ENCODE data around the gene PTPN11. TPM values are rescaled to one million over a fixed set of nuclear protein-coding genes. Genes with fewer than 3 reads are reported as not detected.

Gene PTPN11
- polyA plus RNA-seq, 2 of the 4 experiments (the other 2 are of a cell fraction): 78.6 to 194 TPM

- FAIRE-seq (no peak), ATAC-seq (no peak), DNase-seq (ENCODE audit: low read depth in 1 of 2, low spot score in 1 of 2) (no peak)
- ChIA-PET CTCF (interaction anchor here (0.6 to 0.7 kb wide), 2 partner anchors 19 to 457 kb away, joined by 4 to 7 read pairs; no protein-coding TSS in a partner anchor), POLR2A (no interaction called here)
- no peaks in the 10 kb centered on the region for H3K9me3 ChIP-seq
- 95% methylated on average over 12 of the region's 12 CpGs for WGBS (ENCODE audit: missing lambda C conversion rate)
- no peak overlapping the region for H3K27ac ChIP-seq
- H3K4me1 ChIP-seq: no peaks in the 10 kb centered on the region
- no peak for TF ChIP-seq RCOR1 (IDR thresholded peaks at IDR 0.05; ENCODE audit: low read depth, low read length)
- TF ChIP-seq BCL3 (IDR thresholded peaks at IDR 0.05): no peak
- no peak for TF ChIP-seq TFCP2L1 (CRISPR knock-in tag; IDR thresholded peaks at IDR 0.05)
- no peak for TF ChIP-seq TP53 (CRISPR knock-in tag; IDR thresholded peaks at IDR 0.05)
- no peak for TF ChIP-seq HMGXB4 (CRISPR knock-in tag; IDR thresholded peaks at IDR 0.05; ENCODE audit: borderline replicate concordance)
- TF ChIP-seq NPAS2 (CRISPR knock-in tag; IDR thresholded peaks at IDR 0.05; ENCODE audit: borderline replicate concordance): no peak
- TF ChIP-seq CBX2 (IDR thresholded peaks at IDR 0.05; ENCODE audit: borderline replicate concordance, low read depth): no peak
- TF ChIP-seq RFX5 (IDR thresholded peaks at IDR 0.05): no peak
- no peak for TF ChIP-seq CTCF (IDR thresholded peaks at IDR 0.05)
- no peak for TF ChIP-seq JUNB (IDR thresholded peaks at IDR 0.05)
- no peak for TF ChIP-seq NFE2L2 (conservative IDR thresholded peaks at IDR 0.05; ENCODE audit: low read length)
- TF ChIP-seq EP300 (IDR thresholded peaks at IDR 0.05): no peak
- no peak overlapping the region for H3K4me3 ChIP-seq
- no peak overlapping the region for H3K4me2 ChIP-seq
Measured at GRCh38 chr12:112486361-112486760, 67.6 kb downstream of the PTPN11 start.

GRCh38 chr12:112488257-112488876, 69.6 kb downstream of the PTPN11 start:
- Histone ChIP-seq H3K27ac (no peak overlapping the region), H3K4me1 (no peaks in the 10 kb centered on the region), H3K4me2 (no peak overlapping the region), H3K4me3 (no peak overlapping the region), H3K9me3 (no peaks in the 10 kb centered on the region)
- no peak for DNase-seq (ENCODE audit: low read depth in 1 of 2, low spot score in 1 of 2)
- ATAC-seq: no peak
- CTCF ChIA-PET: interaction anchor here (1.5 kb wide), 1 partner anchor 28 kb away, joined by 4 read pairs; no protein-coding TSS in a partner anchor
- POLR2A ChIA-PET: no interaction called here
- no peak for FAIRE-seq
- WGBS (ENCODE audit: missing lambda C conversion rate): 97% methylated on average over 6 of the region's 6 CpGs
- TF ChIP-seq CHD4 (IDR thresholded peaks at IDR 0.05; ENCODE audit: borderline replicate concordance): no peak
- no peak for TF ChIP-seq ZSCAN20 (CRISPR knock-in tag; IDR thresholded peaks at IDR 0.05)

GRCh38 chr12:112489456-112489855, 70.7 kb downstream of the PTPN11 start:
- FAIRE-seq: no peak
- ATAC-seq: no peak
- no peak overlapping the region for H3K27ac ChIP-seq
- no peak for DNase-seq (ENCODE audit: low read depth in 1 of 2, low spot score in 1 of 2)
- no peak overlapping the region for H3K4me3 ChIP-seq
- CTCF ChIA-PET: no interaction called here
- H3K9me3 ChIP-seq: no peaks in the 10 kb centered on the region
- WGBS (ENCODE audit: missing lambda C conversion rate): 84% methylated on average over 6 of the region's 6 CpGs
- no peak overlapping the region for H3K4me2 ChIP-seq
- H3K4me1 ChIP-seq: no peaks in the 10 kb centered on the region
- TF ChIP-seq ATOH8 (CRISPR knock-in tag; IDR thresholded peaks at IDR 0.05; ENCODE audit: low read depth) (no peak), HEYL (CRISPR knock-in tag; IDR thresholded peaks at IDR 0.05) (no peak), POLR2AphosphoS2 (conservative IDR thresholded peaks at IDR 0.05; ENCODE audit: low read length) (no peak), KDM5A (IDR thresholded peaks at IDR 0.05) (no peak), KDM1A (IDR thresholded peaks at IDR 0.05; ENCODE audit: low read depth) (no peak), MYC (IDR thresholded peaks at IDR 0.05; ENCODE audit: borderline replicate concordance, low read length) (no peak), NR3C1 (IDR thresholded peaks at IDR 0.05) (no peak), RAD21 (conservative IDR thresholded peaks at IDR 0.05 in 1 of 2, IDR thresholded peaks at IDR 0.05 in 1 of 2) (no peak), JUNB (IDR thresholded peaks at IDR 0.05) (no peak), CEBPB (IDR thresholded peaks at IDR 0.05) (no peak), EHF (CRISPR knock-in tag; IDR thresholded peaks at IDR 0.05) (no peak), POLR2A (IDR thresholded peaks at IDR 0.05; ENCODE audit: low read length) (no peak), E2F6 (IDR thresholded peaks at IDR 0.05; ENCODE audit: borderline replicate concordance, low read depth) (no peak), BCL3 (IDR thresholded peaks at IDR 0.05) (no peak), HOXA7 (CRISPR knock-in tag; IDR thresholded peaks at IDR 0.05) (no peak)
- POLR2A ChIA-PET: no interaction called here
